Measurements from ENCODE around the gene BMP5.

GRCh38 chr6:55758156-55758937, 117.0 kb downstream of the BMP5 start:
- TF ChIP-seq CTCF (IDR thresholded peaks at IDR 0.05) = no peak
- no peak for TF ChIP-seq POLR2A (IDR thresholded peaks at IDR 0.05)
